HEK293 (cell line): ENCODE data around the gene B9D1.

Experiments
- EGR2 ChIP-seq: fragments of 450-650 bp; formaldehyde crosslinking; IDR thresholded peaks from 2 replicates; pipeline ENCODE4 v1.5.1; 2016; ENCODE audit warnings: low read depth, missing biosample characterization, missing genetic modification characterization
- GLIS1 ChIP-seq: fragments of 450-650 bp; formaldehyde crosslinking; IDR thresholded peaks from 2 replicates; pipeline ENCODE4 v1.5.1; 2016; ENCODE audit warnings: missing biosample characterization, missing genetic modification characterization
- KLF1 ChIP-seq: fragments of 450-650 bp; formaldehyde crosslinking; IDR thresholded peaks from 2 replicates; pipeline ENCODE4 v1.5.1; 2016; ENCODE audit warnings: missing biosample characterization, missing genetic modification characterization
- KLF10 ChIP-seq: fragments of 450-650 bp; IDR thresholded peaks from 2 replicates; pipeline ENCODE4 v1.5.1; 2018; ENCODE audit warnings: missing biosample characterization, mild to moderate bottlenecking, missing genetic modification characterization
- SALL2 ChIP-seq: fragments of 450-650 bp; formaldehyde crosslinking; IDR thresholded peaks from 2 replicates; pipeline ENCODE4 v1.5.0; 2017; ENCODE audit warnings: missing biosample characterization, mild to moderate bottlenecking, missing genetic modification characterization, borderline replicate concordance
- SETDB1 ChIP-seq: IDR thresholded peaks from one replicate; pipeline ENCODE4 v1.6.1; 2017; ENCODE audit warnings: mild to moderate bottlenecking, low read length, moderate library complexity, mixed read lengths; ENCODE audit not compliant: insufficient read length
- SP7 ChIP-seq: fragments of 450-650 bp; formaldehyde crosslinking; IDR thresholded peaks from 2 replicates; pipeline ENCODE4 v1.5.1; 2016; ENCODE audit warnings: missing biosample characterization, missing genetic modification characterization
- ZBTB8A ChIP-seq: fragments of 450-650 bp; formaldehyde crosslinking; IDR thresholded peaks from 2 replicates; pipeline ENCODE4 v1.5.1; 2016; ENCODE audit warnings: missing biosample characterization, missing genetic modification characterization
- ZFHX2 ChIP-seq: fragments of 450-650 bp; formaldehyde crosslinking; conservative IDR thresholded peaks from 2 replicates; pipeline ENCODE4 v1.5.1; 2016; ENCODE audit warnings: missing biosample characterization, missing genetic modification characterization
- ZFP3 ChIP-seq: fragments of 450-650 bp; formaldehyde crosslinking; IDR thresholded peaks from 2 replicates; pipeline ENCODE4 v1.5.1; 2016; ENCODE audit warnings: low read depth, missing biosample characterization, missing genetic modification characterization
- ZNF175 ChIP-seq: fragments of 450-650 bp; formaldehyde crosslinking; IDR thresholded peaks from 2 replicates; pipeline ENCODE4 v1.5.1; 2016; ENCODE audit warnings: missing biosample characterization, missing genetic modification characterization
- ZNF2 ChIP-seq: fragments of 450-650 bp; formaldehyde crosslinking; IDR thresholded peaks from 2 replicates; pipeline ENCODE4 v1.5.1; 2016; ENCODE audit warnings: missing biosample characterization, missing genetic modification characterization
- ZNF202 ChIP-seq: fragments of 450-650 bp; formaldehyde crosslinking; IDR thresholded peaks from 2 replicates; pipeline ENCODE4 v1.5.1; 2016; ENCODE audit warnings: missing biosample characterization, missing genetic modification characterization, borderline replicate concordance
- ZNF335 ChIP-seq: fragments of 450-650 bp; formaldehyde crosslinking; conservative IDR thresholded peaks from 2 replicates; pipeline ENCODE4 v1.5.1; 2016; ENCODE audit warnings: missing biosample characterization, missing genetic modification characterization
- ZNF341 ChIP-seq: fragments of 450-650 bp; formaldehyde crosslinking; IDR thresholded peaks from 2 replicates; pipeline ENCODE4; 2016; ENCODE audit warnings: low read depth, missing biosample characterization, missing genetic modification characterization
- ZNF394 ChIP-seq: fragments of 450-650 bp; formaldehyde crosslinking; IDR thresholded peaks from 2 replicates; pipeline ENCODE4 v1.5.1; 2016; ENCODE audit warnings: missing biosample characterization, missing genetic modification characterization, mild to moderate bottlenecking, moderate library complexity, borderline replicate concordance
- ZNF423 ChIP-seq: fragments of 450-650 bp; formaldehyde crosslinking; IDR thresholded peaks from 2 replicates; pipeline ENCODE4 v1.5.1; 2016; ENCODE audit warnings: missing biosample characterization, missing genetic modification characterization
- ZNF514 ChIP-seq: fragments of 450-650 bp; formaldehyde crosslinking; IDR thresholded peaks from 2 replicates; pipeline ENCODE4 v1.5.1; 2016; ENCODE audit warnings: missing biosample characterization, missing genetic modification characterization
- ZNF561 ChIP-seq: fragments of 450-650 bp; IDR thresholded peaks from 2 replicates; pipeline ENCODE4 v1.5.1; 2018; ENCODE audit warnings: missing biosample characterization, missing genetic modification characterization, borderline replicate concordance
- ZNF600 ChIP-seq: fragments of 450-650 bp; formaldehyde crosslinking; IDR thresholded peaks from 2 replicates; pipeline ENCODE4 v1.5.1; 2016; ENCODE audit warnings: missing biosample characterization, missing genetic modification characterization
- ZNF629 ChIP-seq: fragments of 450-650 bp; formaldehyde crosslinking; IDR thresholded peaks from 2 replicates; pipeline ENCODE4 v1.5.1; 2017; ENCODE audit warnings: missing biosample characterization, missing genetic modification characterization
- ZNF660 ChIP-seq: fragments of 450-650 bp; IDR thresholded peaks from 2 replicates; pipeline ENCODE4 v1.5.1; 2018; ENCODE audit warnings: missing biosample characterization, mild to moderate bottlenecking, missing genetic modification characterization
- ZNF785 ChIP-seq: fragments of 450-650 bp; formaldehyde crosslinking; IDR thresholded peaks from 2 replicates; pipeline ENCODE4 v1.5.1; 2016; ENCODE audit warnings: missing biosample characterization, missing genetic modification characterization
- ZXDB ChIP-seq: fragments of 450-650 bp; formaldehyde crosslinking; IDR thresholded peaks from 2 replicates; pipeline ENCODE4 v1.5.1; 2016; ENCODE audit warnings: missing biosample characterization, missing genetic modification characterization
- TF ChIP-seq, protein P1 (sequence below): fragments of 450-650 bp; formaldehyde crosslinking; IDR thresholded peaks from 2 replicates; pipeline ENCODE4 v1.5.1; 2016; ENCODE audit warnings: missing biosample characterization, missing genetic modification characterization
- TF ChIP-seq, protein P2 (sequence below): fragments of 450-650 bp; formaldehyde crosslinking; IDR thresholded peaks from 2 replicates; pipeline ENCODE4 v1.5.1; 2016; ENCODE audit warnings: missing biosample characterization, missing genetic modification characterization

The B9D1 gene

DNA sequence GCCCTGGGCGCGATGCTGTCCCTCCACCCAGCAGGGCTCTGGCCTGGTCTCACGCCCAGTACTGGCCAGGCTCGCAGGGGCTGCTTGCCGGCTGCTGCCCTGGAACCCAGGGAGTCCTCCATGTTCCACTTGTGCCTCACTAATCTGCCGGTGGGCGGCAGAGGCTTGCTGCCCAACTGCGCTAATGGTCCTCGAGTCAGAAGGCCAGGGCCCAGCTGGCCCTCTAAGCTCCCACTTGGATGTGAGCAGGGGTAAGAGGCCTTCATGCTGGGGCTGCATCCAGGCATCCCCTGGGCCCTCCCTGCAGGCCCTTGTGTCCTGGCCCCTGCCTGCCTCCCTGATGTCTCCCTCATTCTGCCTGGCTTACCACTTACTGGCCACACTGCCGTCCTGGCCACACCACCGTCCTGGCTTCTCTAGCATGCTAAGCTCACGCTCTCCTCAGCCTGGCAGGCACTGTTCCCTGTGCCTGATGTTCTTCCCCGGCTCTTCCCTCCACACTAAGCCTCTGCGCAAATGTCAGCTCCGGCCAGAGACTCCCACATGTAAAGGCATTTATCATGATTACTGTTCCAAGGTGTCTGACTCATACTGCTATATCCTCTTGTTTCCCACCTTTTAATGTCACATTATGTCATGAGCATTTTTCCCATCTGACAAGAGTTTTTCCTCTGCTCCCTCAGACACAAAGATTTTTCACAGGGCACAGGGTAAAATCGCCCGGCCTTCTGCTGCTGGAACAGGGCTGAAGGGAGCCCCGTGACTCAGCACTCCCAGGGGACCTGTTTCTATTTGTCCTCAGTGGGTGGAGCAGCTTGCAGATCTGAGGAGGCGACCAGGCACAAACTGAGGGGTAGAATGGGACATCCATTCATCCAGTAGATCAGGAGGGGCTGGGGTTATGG, 15.9 kb downstream of the B9D1 start (continued):
- TF ChIP-seq ZFHX2 = peak; percentile 68
- TF ChIP-seq SP7 = peak; percentile 90
- peak; percentile 49 for TF ChIP-seq ZNF341
- TF ChIP-seq KLF1 (tag by site-specific recombination) = peak; percentile 72
- TF ChIP-seq ZNF514 (tag by site-specific recombination) = no peak
- peak; percentile 39; the same call in 1 of the 2 replicates for TF ChIP-seq ZNF394
- peak; percentile 77; the same call in 1 of the 2 replicates for TF ChIP-seq ZNF600 (tag by site-specific recombination)
- TF ChIP-seq ZNF175 (tag by site-specific recombination) = no peak
- peak; percentile 40 for TF ChIP-seq ZNF2 (tag by site-specific recombination)
- peak; percentile 55 for TF ChIP-seq EGR2 (tag by site-specific recombination)
- no peak for TF ChIP-seq ZNF561 (tag by site-specific recombination)
- TF ChIP-seq, protein P1, sequence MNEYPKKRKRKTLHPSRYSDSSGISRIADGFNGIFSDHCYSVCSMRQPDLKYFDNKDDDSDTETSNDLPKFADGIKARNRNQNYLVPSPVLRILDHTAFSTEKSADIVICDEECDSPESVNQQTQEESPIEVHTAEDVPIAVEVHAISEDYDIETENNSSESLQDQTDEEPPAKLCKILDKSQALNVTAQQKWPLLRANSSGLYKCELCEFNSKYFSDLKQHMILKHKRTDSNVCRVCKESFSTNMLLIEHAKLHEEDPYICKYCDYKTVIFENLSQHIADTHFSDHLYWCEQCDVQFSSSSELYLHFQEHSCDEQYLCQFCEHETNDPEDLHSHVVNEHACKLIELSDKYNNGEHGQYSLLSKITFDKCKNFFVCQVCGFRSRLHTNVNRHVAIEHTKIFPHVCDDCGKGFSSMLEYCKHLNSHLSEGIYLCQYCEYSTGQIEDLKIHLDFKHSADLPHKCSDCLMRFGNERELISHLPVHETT (tag by site-specific recombination) = 0 out of 2 replicates have a peak, but pooled peaks have one; percentile 34
- TF ChIP-seq, protein P2, sequence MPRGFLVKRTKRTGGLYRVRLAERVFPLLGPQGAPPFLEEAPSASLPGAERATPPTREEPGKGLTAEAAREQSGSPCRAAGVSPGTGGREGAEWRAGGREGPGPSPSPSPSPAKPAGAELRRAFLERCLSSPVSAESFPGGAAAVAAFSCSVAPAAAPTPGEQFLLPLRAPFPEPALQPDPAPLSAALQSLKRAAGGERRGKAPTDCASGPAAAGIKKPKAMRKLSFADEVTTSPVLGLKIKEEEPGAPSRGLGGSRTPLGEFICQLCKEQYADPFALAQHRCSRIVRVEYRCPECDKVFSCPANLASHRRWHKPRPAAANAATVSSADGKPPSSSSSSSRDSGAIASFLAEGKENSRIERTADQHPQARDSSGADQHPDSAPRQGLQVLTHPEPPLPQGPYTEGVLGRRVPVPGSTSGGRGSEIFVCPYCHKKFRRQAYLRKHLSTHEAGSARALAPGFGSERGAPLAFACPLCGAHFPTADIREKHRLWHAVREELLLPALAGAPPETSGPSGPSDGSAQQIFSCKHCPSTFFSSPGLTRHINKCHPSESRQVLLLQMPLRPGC (tag by site-specific recombination) = peak; percentile 84
- TF ChIP-seq SALL2 (tag by site-specific recombination) = no peak
- TF ChIP-seq ZBTB8A (tag by site-specific recombination) = peak; percentile 87
- TF ChIP-seq ZNF629 (tag by site-specific recombination) = peak; percentile 84
- no peak for TF ChIP-seq ZXDB
- TF ChIP-seq ZNF335 (tag by site-specific recombination) = peak; percentile 90
- peak; percentile 60; the same call in 1 of the 2 replicates for TF ChIP-seq ZFP3
- no peak for TF ChIP-seq KLF10 (tag by site-specific recombination)
- 0 out of 2 replicates have a peak, but pooled peaks have one; percentile 2 for TF ChIP-seq GLIS1 (tag by site-specific recombination)
- TF ChIP-seq ZNF785 (tag by site-specific recombination) = no peak
- peak; percentile 50; the same call in 1 of the 2 replicates for TF ChIP-seq ZNF423 (tag by site-specific recombination)
- no peak for TF ChIP-seq SETDB1
- no peak for TF ChIP-seq ZNF202 (tag by site-specific recombination)
- TF ChIP-seq ZNF660 (tag by site-specific recombination) = 0 out of 2 replicates have a peak, but pooled peaks have one; percentile 37
